Mesothelial cell of epicardium (in vitro differentiated cells): ENCODE measurements around the gene MXRA7. TPM values are rescaled to one million over a fixed set of nuclear protein-coding genes. Genes with fewer than 3 reads are reported as not detected.

Experiments
- DNase-seq, 2 experiments: peaks; one replicate each; pipeline ENCODE4 v3.0.0; 2021; ENCODE audit warnings: low spot score in 2 of 2; ENCODE audit not compliant: unreplicated experiment in 2 of 2
- H3K27ac Mint-ChIP-seq: 2 replicates; pipeline ENCODE4 v1.8.0; 2021; ENCODE audit warnings: mixed read lengths
- H3K27me3 Mint-ChIP-seq: 2 replicates; pipeline ENCODE4 v1.8.0; 2021; ENCODE audit warnings: low read depth, mixed read lengths
- H3K36me3 Mint-ChIP-seq: 2 replicates; pipeline ENCODE4 v1.8.0; 2021; ENCODE audit warnings: mixed read lengths
- H3K4me1 Mint-ChIP-seq: 2 replicates; pipeline ENCODE4 v1.8.0; 2021; ENCODE audit warnings: mixed read lengths
- H3K4me3 Mint-ChIP-seq: 2 replicates; pipeline ENCODE4 v1.8.0; 2021; ENCODE audit warnings: mild to moderate bottlenecking, moderate library complexity, mixed read lengths
- H3K9me3 Mint-ChIP-seq: 2 replicates; pipeline ENCODE4 v1.8.0; 2021; ENCODE audit warnings: mixed read lengths
- CTCF ChIP-seq: fragments of 200-600 bp; sonication (generic); IDR thresholded peaks from one replicate; pipeline ENCODE4 v1.5.0; 2021; ENCODE audit warnings: antibody characterized with exemption; ENCODE audit not compliant: unreplicated experiment
- total RNA-seq: library from RNA; stranded (reverse); gene quantifications from 3 replicates; pipeline ENCODE4 v1.2.1, GENCODE V29; 2021

MXRA7 gene
- total RNA-seq: 53.6 to 57.9 TPM (median 56.5 TPM) in 3 replicates

- DNase-seq: peak in 1 of 2 experiments; percentile 65
- no peak for TF ChIP-seq CTCF
- Mint-ChIP-seq H3K27me3 (no peaks in the 10 kb centered on the region), H3K36me3 (peaks cover 16% of the 10 kb centered on the region), H3K4me1 (peaks cover 32% of the 10 kb centered on the region), H3K4me3 (peak within 1 kb of the TSS; percentile 76), H3K9me3 (no peaks in the 10 kb centered on the region), H3K27ac (peak within 1 kb of the TSS; percentile 89)
Measured at GRCh38 chr17:76710863-76711611, at the start of gene MXRA7. Gene MXRA7, minus strand, starts transcription at chr17:76710965. Its CDS starts 19 bp downstream, at chr17:76710946.

- no peaks in the 10 kb centered on the region for H3K4me1 Mint-ChIP-seq
- TF ChIP-seq CTCF: no peak
- H3K36me3 Mint-ChIP-seq: peaks cover 30% of the 10 kb centered on the region
- no peak for DNase-seq
- H3K4me3 Mint-ChIP-seq: no peak overlapping the region
- no peak overlapping the region for H3K27ac Mint-ChIP-seq
- H3K9me3 Mint-ChIP-seq: peaks cover 8% of the 10 kb centered on the region
- H3K27me3 Mint-ChIP-seq: no peaks in the 10 kb centered on the region
Measured at GRCh38 chr17:76758570-76758969, 47.8 kb upstream of the MXRA7 start.

GRCh38 chr17:76757256-76757655, 46.5 kb upstream of the MXRA7 start:
- H3K9me3 Mint-ChIP-seq: peaks cover 4% of the 10 kb centered on the region
- no peak for DNase-seq
- H3K27ac Mint-ChIP-seq: no peak overlapping the region
- H3K36me3 Mint-ChIP-seq: peaks cover 33% of the 10 kb centered on the region
- H3K4me1 Mint-ChIP-seq: no peaks in the 10 kb centered on the region
- no peak overlapping the region for H3K4me3 Mint-ChIP-seq
- H3K27me3 Mint-ChIP-seq: no peaks in the 10 kb centered on the region
- no peak for TF ChIP-seq CTCF

GRCh38 chr17:76755285-76755684, 44.5 kb upstream of the MXRA7 start:
- peaks cover 30% of the 10 kb centered on the region for H3K36me3 Mint-ChIP-seq
- H3K4me3 Mint-ChIP-seq: no peak overlapping the region
- no peak overlapping the region for H3K27ac Mint-ChIP-seq
- H3K27me3 Mint-ChIP-seq: no peaks in the 10 kb centered on the region
- DNase-seq: no peak
- no peaks in the 10 kb centered on the region for H3K9me3 Mint-ChIP-seq
- no peaks in the 10 kb centered on the region for H3K4me1 Mint-ChIP-seq
- TF ChIP-seq CTCF: no peak

GRCh38 chr17:76753061-76753961, 42.5 kb upstream of the MXRA7 start:
- DNase-seq: no peak
- no peak overlapping the region for H3K27ac Mint-ChIP-seq
- no peak overlapping the region for H3K4me3 Mint-ChIP-seq
- no peaks in the 10 kb centered on the region for H3K9me3 Mint-ChIP-seq
- no peaks in the 10 kb centered on the region for H3K27me3 Mint-ChIP-seq
- TF ChIP-seq CTCF: no peak
- no peaks in the 10 kb centered on the region for H3K4me1 Mint-ChIP-seq
- H3K36me3 Mint-ChIP-seq: peaks cover 30% of the 10 kb centered on the region
